K562 (cell line): ENCODE results near the gene LHFPL5. TPM values are rescaled to one million over a fixed set of nuclear protein-coding genes. Genes with fewer than 3 reads are reported as not detected.

ENCODE experiments used
- ATAC-seq: fragments of 200-7000 bp; cut with Tn5 transposase; 3 replicates; pipeline ENCODE4 v1.9.1; 2020; ENCODE audit warnings: moderate library complexity
- BruUV-seq: library from RNA; stranded (reverse); fragments of 400-500 nt; replicated peaks from 2 replicates; lab custom pipeline; 2021; lab: Mats Ljungman, UMichigan
- CTCF ChIA-PET: fragments of 300-600 bp; formaldehyde crosslinking; extraction: SDS; loops from one replicate; lab custom pipeline; 2021; ENCODE audit warnings: low intra/inter-chr PET ratio; lab: Yijun Ruan, JAX
- POLR2A ChIA-PET: fragments of 300-600, 350-650 bp; sonication (Branson Sonifier 250); formaldehyde crosslinking; extraction: SDS; loops from one replicate; lab custom pipeline; 2021; ENCODE audit warnings: antibody characterized with exemption, inconsistent platforms; lab: Yijun Ruan, JAX
- DNase-seq, 4 experiments: peaks; one replicate each; pipeline versions ENCODE4 v3.0.0 to v3.0.0-alpha.2; 2011 to 2018; ENCODE audit warnings: low spot score in 3 of 4, mixed read lengths in 3 of 4; ENCODE audit errors: extremely low read depth in 1 of 4
- FAIRE-seq: peaks from 2 replicates; lab custom pipeline; 2011; peaks lifted over from hg19 to GRCh38; lab: Jason Lieb, UNC
- H2AFZ ChIP-seq: 2 replicates; pipeline ENCODE4 v1.6.0; 2011; ENCODE audit warnings: low read depth, low read length, control low read depth, inconsistent platforms
- H3K27ac ChIP-seq: fragments of 200-600 bp; 3 replicates; pipeline ENCODE4 v1.8.0; 2011; ENCODE audit warnings: low read depth, mild to moderate bottlenecking, control low read depth, inconsistent platforms, low read length, moderate library complexity, mixed read lengths; ENCODE audit errors: extremely low read depth
- H3K27me3 ChIP-seq, 2 experiments: fragments of 300-600 bp in 1 of 2; 2 replicates in 1 of 2; 3 replicates in 1 of 2; pipeline versions ENCODE4 v1.6.0 to v1.8.0; 2011; ENCODE audit warnings: inconsistent platforms in 2 of 2, low read length in 2 of 2, mild to moderate bottlenecking in 1 of 2, mixed read lengths in 1 of 2, moderate library complexity in 1 of 2; ENCODE audit not compliant: control insufficient read depth in 2 of 2, insufficient read depth in 2 of 2
- H3K36me3 ChIP-seq: fragments of 300-600 bp; 3 replicates; pipeline ENCODE4 v1.8.0; 2011; ENCODE audit warnings: mild to moderate bottlenecking, low read length, inconsistent platforms; ENCODE audit not compliant: control insufficient read depth, insufficient read depth
- H3K4me1 ChIP-seq, 2 experiments: fragments of 200-600 bp in 1 of 2; replicated peaks in 1 of 2; 2 replicates in 1 of 2; 3 replicates in 1 of 2; pipeline versions ENCODE4 v1.5.1 to v1.8.0; 2011; ENCODE audit warnings: inconsistent platforms in 2 of 2, low read length in 2 of 2, mild to moderate bottlenecking in 1 of 2, mixed read lengths in 1 of 2, moderate library complexity in 1 of 2; ENCODE audit not compliant: control insufficient read depth in 2 of 2, insufficient read depth in 2 of 2
- H3K4me2 ChIP-seq: 2 replicates; pipeline ENCODE4 v1.6.1; 2011; ENCODE audit warnings: low read length, control low read depth, inconsistent platforms, mixed read lengths; ENCODE audit not compliant: insufficient read depth
- H3K4me3 ChIP-seq: fragments of 200-600 bp; sonication (generic), shearing (Covaris generic); 2 replicates; pipeline ENCODE4 v1.5.1; 2016; ENCODE audit warnings: control low read depth, inconsistent platforms
- H3K79me2 ChIP-seq: fragments of 200-600 bp; 3 replicates; pipeline ENCODE4 v1.8.0; 2011; ENCODE audit warnings: low read length, inconsistent platforms; ENCODE audit not compliant: control insufficient read depth, insufficient read depth
- H3K9ac ChIP-seq, 2 experiments: 2 replicates each; pipeline versions ENCODE4 v1.6.0 to v1.6.1; 2011; ENCODE audit warnings: low read depth in 2 of 2, low read length in 2 of 2, control low read depth in 1 of 2, inconsistent platforms in 1 of 2, mild to moderate bottlenecking in 1 of 2, mixed read lengths in 1 of 2; ENCODE audit not compliant: insufficient read depth in 1 of 2
- H3K9me1 ChIP-seq: one replicate; pipeline ENCODE4 v1.6.0; 2011; ENCODE audit warnings: inconsistent platforms, mild to moderate bottlenecking, low read length, moderate library complexity; ENCODE audit not compliant: control insufficient read depth, insufficient read depth
- H3K9me3 ChIP-seq: replicated peaks from 2 replicates; pipeline ENCODE4 v1.5.1; 2011; ENCODE audit warnings: low read depth, low read length, inconsistent platforms; ENCODE audit not compliant: control insufficient read depth, insufficient read depth
- H4K20me1 ChIP-seq: replicated peaks from 2 replicates; pipeline ENCODE4 v1.6.1; 2011; ENCODE audit warnings: low read length, inconsistent platforms, mixed read lengths; ENCODE audit not compliant: control insufficient read depth, insufficient read depth
- BCL6 ChIP-seq: fragments of 250-450 bp; sonication (Bioruptor Pico); IDR thresholded peaks from 2 replicates; pipeline ENCODE4 v1.4.0; 2020
- BRD9 ChIP-seq: fragments of 450-650 bp; IDR thresholded peaks from 2 replicates; pipeline ENCODE4 v1.6.1; 2018; ENCODE audit warnings: low read depth; ENCODE audit not compliant: partially characterized antibody
- CEBPB ChIP-seq: fragments of 450-650 bp; IDR thresholded peaks from 2 replicates; pipeline ENCODE4 v1.6.1; 2016; ENCODE audit warnings: missing genetic modification characterization, missing compliant biosample characterization
- CEBPG ChIP-seq, 3 experiments: fragments of 200-800 bp in 1 of 3; sonication (Bioruptor generic) in 1 of 3; sonication (generic) in 1 of 3; formaldehyde crosslinking in 1 of 3; IDR thresholded peaks in 2 of 3; conservative IDR thresholded peaks in 1 of 3; 2 replicates each; pipeline versions ENCODE4 v1.6.1 to v1.8.0; 2016 to 2022; ENCODE audit warnings: missing compliant biosample characterization in 2 of 3, missing genetic modification characterization in 2 of 3, mild to moderate bottlenecking in 1 of 3, missing genetic modification reagents in 1 of 3
- DPF2 ChIP-seq: fragments of 450-650 bp; IDR thresholded peaks from 2 replicates; pipeline ENCODE4 v1.6.1; 2016
- KLF16 ChIP-seq: IDR thresholded peaks from 2 replicates; pipeline ENCODE4 v1.6.1; 2016; ENCODE audit warnings: antibody characterized with exemption
- MXI1 ChIP-seq: IDR thresholded peaks from 2 replicates; pipeline ENCODE4 v1.6.1; 2011; ENCODE audit warnings: low read depth, mild to moderate bottlenecking, improper control_type of control experiment, low read length
- POLR2A ChIP-seq: fragments of 450-650 bp; conservative IDR thresholded peaks from 2 replicates; pipeline ENCODE4 v1.6.1; 2016
- STAT6 ChIP-seq: sonication (generic); formaldehyde crosslinking; IDR thresholded peaks from 2 replicates; pipeline ENCODE4 v1.8.1; 2023; ENCODE audit warnings: mild to moderate bottlenecking, missing genetic modification reagents
- ZC3H11A ChIP-seq: IDR thresholded peaks from 2 replicates; pipeline ENCODE4 v1.6.1; 2012; ENCODE audit warnings: low read depth, low read length, improper control_type of control experiment
- ZNF695 ChIP-seq: fragments of 450-650 bp; formaldehyde crosslinking; IDR thresholded peaks from 2 replicates; pipeline ENCODE4 v1.4.0; 2020; ENCODE audit warnings: mild to moderate bottlenecking, moderate library complexity
- WGBS: fragments of 100-300 bp; shearing (Covaris generic); methylation state at CpG from one replicate; pipeline ENCODE4 v1.1.6; 2016; ENCODE audit warnings: low coverage, mixed read lengths; ENCODE audit not compliant: insufficient coverage; ENCODE audit errors: missing lambda C conversion rate; 5-methylcytosine and 5-hydroxymethylcytosine counted together
- in situ Hi-C: fragments of 300-500 bp; cut with MboI; formaldehyde crosslinking; loops from 4 replicates; pipeline ENCODE4 v1.15.0; 2018; ENCODE audit warnings: inconsistent platforms, mixed read lengths
- intact Hi-C: fragments of 100-400 bp; cut with micrococcal nuclease; formaldehyde crosslinking; loops from 2 replicates; pipeline ENCODE4 v1.14.2; 2022
- polyA plus RNA-seq, 8 experiments: library from polyadenylated mRNA; depleted of rRNA in 4 of 8; stranded (reverse) in 5 of 8; unstranded in 3 of 8; fragments of >200 nt; fragmentation: Nextera tagmentation in 2 of 8; fragmentation: Illumina TruSeq in 1 of 8; extraction: Ambion mirVana in 2 of 8; extraction: Trizol in 1 of 8; gene quantifications; 2 replicates each; pipeline versions ENCODE4 v1.2.1 to v1.2.3, GENCODE V29; 2011 to 2014; ENCODE audit warnings: inconsistent platforms in 1 of 8, missing spikeins in 1 of 8
- total RNA-seq, 7 experiments: library from RNA; depleted of rRNA in 6 of 7; stranded (reverse); fragments of >200 nt in 6 of 7; fragmentation: Illumina TruSeq in 2 of 7; extraction: Trizol in 2 of 7; gene quantifications; 2 replicates each; pipeline versions ENCODE4 v1.2.1 to v1.2.3, GENCODE V29; 2011 to 2021; ENCODE audit warnings: low replicate concordance in 1 of 7
- TF ChIP-seq, protein P1 (sequence below): sonication (generic); formaldehyde crosslinking; IDR thresholded peaks from 2 replicates; pipeline ENCODE4 v1.8.0; 2023; ENCODE audit warnings: missing genetic modification reagents, mild to moderate bottlenecking, borderline replicate concordance

Gene LHFPL5
- total and polyA plus RNA-seq, 9 of the 15 experiments (the other 6 are each of a cell fraction or from before 2014, with no cell fraction given) = not detected

GRCh38 chr6:35831257-35832007, 26.3 kb downstream of the LHFPL5 start:
- CTCF ChIA-PET = no interaction called here
- peaks cover 39% of the 10 kb centered on the region for H3K36me3 ChIP-seq
- H3K4me2 ChIP-seq = no peak overlapping the region
- FAIRE-seq (no peak), DNase-seq (no peak), ATAC-seq (peak; percentile 43)
- H3K27ac ChIP-seq = no peak overlapping the region
- intact Hi-C loops = no loop called here
- H2AFZ ChIP-seq = no peak overlapping the region
- H3K9me1 ChIP-seq = no peaks in the 10 kb centered on the region
- no peaks in the 10 kb centered on the region for H3K9me3 ChIP-seq
- no peak overlapping the region for H3K4me3 ChIP-seq
- in situ Hi-C loops = no loop called here
- H4K20me1 ChIP-seq = no peaks in the 10 kb centered on the region
- H3K79me2 ChIP-seq = no peaks in the 10 kb centered on the region
- no peaks in the 10 kb centered on the region; a peak in 1 of 5 replicates for H3K27me3 ChIP-seq
- H3K9ac ChIP-seq = no peak overlapping the region
- POLR2A ChIA-PET = interaction anchor here (1.8 kb wide), 1 partner anchor 18 kb away, joined by 7 read pairs; no protein-coding TSS in a partner anchor
- no peaks in the 10 kb centered on the region; a peak in 1 of 5 replicates for H3K4me1 ChIP-seq
- BruUV-seq = no TSS peak
- 68% methylated on average over 5 of the region's 5 CpGs for WGBS
- no peak for TF ChIP-seq DPF2
- TF ChIP-seq BCL6 (CRISPR knock-in tag) = no peak
- no peak for TF ChIP-seq CEBPG (CRISPR knock-in tag; IDR thresholded peaks at IDR 0.05)
- TF ChIP-seq CEBPG (tag; conservative IDR thresholded peaks at IDR 0.05 in 1 of 2, IDR thresholded peaks at IDR 0.05 in 1 of 2) = peak; percentile 15 to 72; a peak in 1 of 4 replicates
- TF ChIP-seq CEBPB = peak; percentile 83
- TF ChIP-seq, protein P1, sequence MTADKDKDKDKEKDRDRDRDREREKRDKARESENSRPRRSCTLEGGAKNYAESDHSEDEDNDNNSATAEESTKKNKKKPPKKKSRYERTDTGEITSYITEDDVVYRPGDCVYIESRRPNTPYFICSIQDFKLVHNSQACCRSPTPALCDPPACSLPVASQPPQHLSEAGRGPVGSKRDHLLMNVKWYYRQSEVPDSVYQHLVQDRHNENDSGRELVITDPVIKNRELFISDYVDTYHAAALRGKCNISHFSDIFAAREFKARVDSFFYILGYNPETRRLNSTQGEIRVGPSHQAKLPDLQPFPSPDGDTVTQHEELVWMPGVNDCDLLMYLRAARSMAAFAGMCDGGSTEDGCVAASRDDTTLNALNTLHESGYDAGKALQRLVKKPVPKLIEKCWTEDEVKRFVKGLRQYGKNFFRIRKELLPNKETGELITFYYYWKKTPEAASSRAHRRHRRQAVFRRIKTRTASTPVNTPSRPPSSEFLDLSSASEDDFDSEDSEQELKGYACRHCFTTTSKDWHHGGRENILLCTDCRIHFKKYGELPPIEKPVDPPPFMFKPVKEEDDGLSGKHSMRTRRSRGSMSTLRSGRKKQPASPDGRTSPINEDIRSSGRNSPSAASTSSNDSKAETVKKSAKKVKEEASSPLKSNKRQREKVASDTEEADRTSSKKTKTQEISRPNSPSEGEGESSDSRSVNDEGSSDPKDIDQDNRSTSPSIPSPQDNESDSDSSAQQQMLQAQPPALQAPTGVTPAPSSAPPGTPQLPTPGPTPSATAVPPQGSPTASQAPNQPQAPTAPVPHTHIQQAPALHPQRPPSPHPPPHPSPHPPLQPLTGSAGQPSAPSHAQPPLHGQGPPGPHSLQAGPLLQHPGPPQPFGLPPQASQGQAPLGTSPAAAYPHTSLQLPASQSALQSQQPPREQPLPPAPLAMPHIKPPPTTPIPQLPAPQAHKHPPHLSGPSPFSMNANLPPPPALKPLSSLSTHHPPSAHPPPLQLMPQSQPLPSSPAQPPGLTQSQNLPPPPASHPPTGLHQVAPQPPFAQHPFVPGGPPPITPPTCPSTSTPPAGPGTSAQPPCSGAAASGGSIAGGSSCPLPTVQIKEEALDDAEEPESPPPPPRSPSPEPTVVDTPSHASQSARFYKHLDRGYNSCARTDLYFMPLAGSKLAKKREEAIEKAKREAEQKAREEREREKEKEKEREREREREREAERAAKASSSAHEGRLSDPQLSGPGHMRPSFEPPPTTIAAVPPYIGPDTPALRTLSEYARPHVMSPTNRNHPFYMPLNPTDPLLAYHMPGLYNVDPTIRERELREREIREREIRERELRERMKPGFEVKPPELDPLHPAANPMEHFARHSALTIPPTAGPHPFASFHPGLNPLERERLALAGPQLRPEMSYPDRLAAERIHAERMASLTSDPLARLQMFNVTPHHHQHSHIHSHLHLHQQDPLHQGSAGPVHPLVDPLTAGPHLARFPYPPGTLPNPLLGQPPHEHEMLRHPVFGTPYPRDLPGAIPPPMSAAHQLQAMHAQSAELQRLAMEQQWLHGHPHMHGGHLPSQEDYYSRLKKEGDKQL (CRISPR knock-in tag) = no peak
- no peak for TF ChIP-seq ZNF695 (CRISPR knock-in tag)
- peak; percentile 25 for TF ChIP-seq POLR2A
- no peak for TF ChIP-seq MXI1
- TF ChIP-seq KLF16 = no peak
- no peak for TF ChIP-seq ZC3H11A
- no peak for TF ChIP-seq STAT6 (CRISPR knock-in tag)
- no peak for TF ChIP-seq BRD9
